IPS-15b (cell line): ENCODE results near the gene LGALS14.

ENCODE experiments used
- H3K27me3 ChIP-seq: one replicate; pipeline ENCODE4 v1.6.1; 2013; ENCODE audit warnings: low read length; ENCODE audit not compliant: control insufficient read depth, insufficient read depth
- H3K36me3 ChIP-seq: one replicate; pipeline ENCODE4 v1.6.1; 2013; ENCODE audit warnings: low read length; ENCODE audit not compliant: control insufficient read depth, insufficient read depth
- H3K4me1 ChIP-seq: one replicate; pipeline ENCODE4 v1.6.1; 2013; ENCODE audit warnings: mild to moderate bottlenecking, low read length; ENCODE audit not compliant: control insufficient read depth, insufficient read depth
- H3K4me3 ChIP-seq: one replicate; pipeline ENCODE4 v1.5.1; 2013; ENCODE audit warnings: low read depth, low read length
- H3K9ac ChIP-seq: one replicate; pipeline ENCODE4 v1.6.1; 2013; ENCODE audit warnings: low read depth, mild to moderate bottlenecking, low read length
- H3K9me3 ChIP-seq: one replicate; pipeline ENCODE4 v1.6.1; 2013; ENCODE audit warnings: mild to moderate bottlenecking, low read length; ENCODE audit not compliant: control insufficient read depth, insufficient read depth

The LGALS14 gene

GRCh38 chr19:39731685-39732084 lies 27.4 kb downstream of the LGALS14 start:
- no peaks in the 10 kb centered on the region for H3K27me3 ChIP-seq
- no peak overlapping the region for H3K4me3 ChIP-seq
- H3K4me1 ChIP-seq = no peaks in the 10 kb centered on the region
- H3K9ac ChIP-seq = no peak overlapping the region
- H3K36me3 ChIP-seq = no peaks in the 10 kb centered on the region
- H3K9me3 ChIP-seq = no peaks in the 10 kb centered on the region

DNA sequence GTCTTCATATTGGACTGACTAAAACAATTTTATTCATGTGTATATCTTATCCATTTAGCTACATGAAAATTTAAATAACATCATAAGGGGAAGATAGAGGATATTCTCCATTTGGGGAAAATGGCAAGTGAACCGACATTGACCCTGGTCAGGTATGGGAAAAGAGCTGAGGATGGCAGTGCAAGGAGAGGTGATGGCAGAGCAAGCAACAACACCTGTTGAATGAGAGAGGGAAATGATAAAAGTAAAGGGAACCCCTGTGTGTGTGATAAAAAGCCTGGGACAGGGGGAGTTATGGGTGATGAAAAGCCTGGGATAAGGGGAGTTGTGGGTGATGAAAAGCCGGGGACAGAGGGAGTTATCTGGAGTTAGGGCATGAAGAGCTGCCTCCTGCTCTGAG lies 29.6 kb downstream of the LGALS14 start:
- no peak overlapping the region for H3K4me3 ChIP-seq
- H3K9me3 ChIP-seq = no peaks in the 10 kb centered on the region
- H3K9ac ChIP-seq = no peak overlapping the region
- no peaks in the 10 kb centered on the region for H3K27me3 ChIP-seq
- H3K4me1 ChIP-seq = no peaks in the 10 kb centered on the region
- no peaks in the 10 kb centered on the region for H3K36me3 ChIP-seq

GRCh38 chr19:39735688-39736087 lies 31.4 kb downstream of the LGALS14 start:
- Histone ChIP-seq H3K36me3 (no peaks in the 10 kb centered on the region), H3K9me3 (no peaks in the 10 kb centered on the region), H3K27me3 (no peaks in the 10 kb centered on the region), H3K4me1 (no peaks in the 10 kb centered on the region), H3K4me3 (no peak overlapping the region), H3K9ac (no peak overlapping the region)

- Histone ChIP-seq H3K4me1 (no peaks in the 10 kb centered on the region), H3K4me3 (no peak overlapping the region), H3K9me3 (no peaks in the 10 kb centered on the region), H3K9ac (no peak overlapping the region), H3K27me3 (no peaks in the 10 kb centered on the region), H3K36me3 (no peaks in the 10 kb centered on the region)
Measured at GRCh38 chr19:39736088-39736487, 31.8 kb downstream of the LGALS14 start.

- Histone ChIP-seq H3K27me3 (no peaks in the 10 kb centered on the region), H3K9ac (no peak overlapping the region), H3K9me3 (no peaks in the 10 kb centered on the region), H3K4me1 (no peaks in the 10 kb centered on the region), H3K4me3 (no peak overlapping the region), H3K36me3 (no peaks in the 10 kb centered on the region)
Measured at GRCh38 chr19:39737351-39737750, 33.1 kb downstream of the LGALS14 start.

DNA sequence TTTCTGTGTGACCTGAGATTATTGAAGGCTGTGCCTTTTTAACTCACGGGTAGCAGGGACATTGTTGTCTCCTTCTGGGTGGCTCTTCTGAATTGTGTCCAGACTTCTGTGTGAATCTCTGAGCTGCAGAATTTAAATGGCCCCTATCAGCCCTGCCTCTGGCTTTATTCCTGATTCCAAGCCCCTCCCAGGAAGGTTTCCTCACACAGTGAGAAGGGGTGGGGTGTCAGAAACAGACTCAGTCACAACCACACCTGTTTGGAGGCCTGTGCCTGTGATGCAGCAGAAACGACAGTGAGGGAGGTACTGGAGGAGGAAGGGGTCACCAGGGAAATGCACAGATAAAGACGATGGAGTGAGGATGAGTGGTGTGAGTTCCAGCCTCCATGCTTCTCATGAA lies 33.6 kb downstream of the LGALS14 start, which contains the start of gene CLC:
CLC (minus strand) TSS at position 139 of the 400 bp plus-strand sequence; CDS start at position 62, 77 bp downstream.
- Histone ChIP-seq H3K9ac (no peak within 1 kb of the TSS), H3K36me3 (no peaks in the 10 kb centered on the region), H3K4me1 (no peaks in the 10 kb centered on the region), H3K4me3 (no peak within 1 kb of the TSS), H3K9me3 (no peaks in the 10 kb centered on the region), H3K27me3 (no peaks in the 10 kb centered on the region)

DNA sequence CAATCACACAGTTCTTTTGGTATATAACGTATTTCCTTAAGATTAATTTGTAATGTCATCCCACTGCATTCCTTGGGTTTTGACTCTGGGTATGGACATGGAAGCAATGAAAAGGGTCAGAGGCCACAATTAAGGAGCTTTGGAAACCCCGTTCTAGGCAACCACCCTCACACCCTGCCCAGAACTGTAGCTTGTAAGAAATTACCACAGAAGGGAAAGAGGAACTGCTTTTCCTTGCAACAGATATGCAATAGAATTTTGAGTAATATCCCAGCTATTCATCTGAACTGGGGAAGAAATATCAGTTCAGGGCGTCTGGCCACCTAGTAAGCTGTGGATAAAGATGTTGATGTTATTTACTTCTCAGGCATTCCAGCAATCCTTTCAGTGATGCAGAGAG lies 34.5 kb downstream of the LGALS14 start:
- H3K27me3 ChIP-seq = no peaks in the 10 kb centered on the region
- H3K4me1 ChIP-seq = no peaks in the 10 kb centered on the region
- H3K36me3 ChIP-seq = no peaks in the 10 kb centered on the region
- H3K9ac ChIP-seq = no peak overlapping the region
- no peak overlapping the region for H3K4me3 ChIP-seq
- no peaks in the 10 kb centered on the region for H3K9me3 ChIP-seq

GRCh38 chr19:39740395-39740794 lies 36.1 kb downstream of the LGALS14 start:
- Histone ChIP-seq H3K9me3 (no peaks in the 10 kb centered on the region), H3K9ac (no peak overlapping the region), H3K4me1 (no peaks in the 10 kb centered on the region), H3K4me3 (no peak overlapping the region), H3K36me3 (no peaks in the 10 kb centered on the region), H3K27me3 (no peaks in the 10 kb centered on the region)

- no peak overlapping the region for H3K9ac ChIP-seq
- H3K27me3 ChIP-seq = no peaks in the 10 kb centered on the region
- no peak overlapping the region for H3K4me3 ChIP-seq
- no peaks in the 10 kb centered on the region for H3K36me3 ChIP-seq
- H3K9me3 ChIP-seq = no peaks in the 10 kb centered on the region
- no peaks in the 10 kb centered on the region for H3K4me1 ChIP-seq
Measured at GRCh38 chr19:39745643-39746042, 41.4 kb downstream of the LGALS14 start.

DNA sequence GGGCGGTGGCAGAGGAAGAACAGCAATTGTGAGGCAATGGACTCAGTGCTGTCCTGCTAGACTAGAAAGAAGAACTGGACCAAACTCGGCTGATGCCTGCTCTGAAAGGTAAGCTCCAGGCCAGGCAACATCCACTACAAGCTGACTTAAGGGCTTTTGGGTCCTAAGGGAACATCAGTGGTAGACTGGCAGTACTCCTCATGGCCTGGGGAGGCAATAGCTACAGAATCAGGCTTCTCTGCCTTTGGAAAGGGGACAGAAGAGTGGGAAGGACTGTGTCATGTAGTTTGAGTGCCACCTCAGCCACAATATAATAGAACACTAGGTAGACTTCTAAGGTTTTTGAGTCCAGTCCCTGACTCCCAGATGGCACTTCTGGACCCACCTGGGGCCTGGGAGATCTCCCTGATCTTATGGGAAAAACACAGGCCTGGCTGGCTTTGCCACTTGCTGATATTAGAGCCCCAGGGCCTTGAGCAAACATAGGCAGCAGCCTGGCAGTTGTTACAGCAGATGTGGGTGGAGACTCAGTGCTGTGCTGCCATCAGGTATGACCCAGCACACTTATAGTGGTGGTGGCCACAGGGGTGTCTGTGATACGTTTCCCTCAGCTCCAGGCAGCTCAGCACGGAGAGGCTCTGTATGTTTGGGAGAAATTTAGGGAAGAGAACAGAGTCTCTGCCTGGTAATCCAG lies 42.7 kb downstream of the LGALS14 start:
- Histone ChIP-seq H3K4me3 (no peak overlapping the region), H3K36me3 (no peaks in the 10 kb centered on the region), H3K9ac (no peak overlapping the region), H3K27me3 (no peaks in the 10 kb centered on the region), H3K4me1 (no peaks in the 10 kb centered on the region), H3K9me3 (no peaks in the 10 kb centered on the region)

GRCh38 chr19:39749981-39750380 lies 45.7 kb downstream of the LGALS14 start:
- H3K4me1 ChIP-seq = no peaks in the 10 kb centered on the region
- no peaks in the 10 kb centered on the region for H3K27me3 ChIP-seq
- H3K36me3 ChIP-seq = no peaks in the 10 kb centered on the region
- no peak overlapping the region for H3K9ac ChIP-seq
- no peaks in the 10 kb centered on the region for H3K9me3 ChIP-seq
- H3K4me3 ChIP-seq = no peak overlapping the region

DNA sequence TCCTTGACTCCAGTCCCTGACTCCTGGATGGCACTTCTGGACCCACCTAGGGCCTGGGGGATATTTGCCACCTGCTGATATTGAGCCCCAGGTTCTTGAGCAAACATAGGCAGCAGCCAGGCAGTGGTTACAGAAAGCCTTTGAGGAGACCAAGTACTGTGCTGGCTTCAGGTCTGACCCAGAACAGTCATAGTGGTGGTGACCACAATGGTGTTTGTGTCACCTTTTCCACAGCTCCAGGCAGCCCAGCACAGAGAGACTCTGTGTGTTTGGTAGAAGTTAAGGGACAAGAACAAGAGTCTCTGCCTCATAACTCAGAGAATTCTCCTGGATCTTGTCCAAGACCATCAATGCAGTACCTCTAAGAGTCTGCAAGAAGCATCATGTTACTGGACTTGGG lies 48.1 kb downstream of the LGALS14 start:
- Histone ChIP-seq H3K9ac (no peak overlapping the region), H3K27me3 (no peaks in the 10 kb centered on the region), H3K4me1 (no peaks in the 10 kb centered on the region), H3K4me3 (no peak overlapping the region), H3K9me3 (no peaks in the 10 kb centered on the region), H3K36me3 (no peaks in the 10 kb centered on the region)
